T47D (cell line): ENCODE data around the gene HIVEP3.

ENCODE experiments used
- DNase-seq, 2 experiments: peaks; one replicate each; pipeline versions ENCODE4 v3.0.0 to v3.0.0-alpha.2; 2011 to 2012; ENCODE audit warnings: low read depth in 1 of 2, low spot score in 1 of 2
- JUND ChIP-seq: IDR thresholded peaks from 2 replicates; pipeline ENCODE4 v1.6.1; 2012; ENCODE audit warnings: low read depth
- in situ Hi-C: cut with HindIII; loops from 2 replicates; pipeline ENCODE4 v1.10.0; 2016; ENCODE audit warnings: low sequenced_read_pairs, low pct_unique_long_range_greater_than_20kb

Gene HIVEP3

DNA sequence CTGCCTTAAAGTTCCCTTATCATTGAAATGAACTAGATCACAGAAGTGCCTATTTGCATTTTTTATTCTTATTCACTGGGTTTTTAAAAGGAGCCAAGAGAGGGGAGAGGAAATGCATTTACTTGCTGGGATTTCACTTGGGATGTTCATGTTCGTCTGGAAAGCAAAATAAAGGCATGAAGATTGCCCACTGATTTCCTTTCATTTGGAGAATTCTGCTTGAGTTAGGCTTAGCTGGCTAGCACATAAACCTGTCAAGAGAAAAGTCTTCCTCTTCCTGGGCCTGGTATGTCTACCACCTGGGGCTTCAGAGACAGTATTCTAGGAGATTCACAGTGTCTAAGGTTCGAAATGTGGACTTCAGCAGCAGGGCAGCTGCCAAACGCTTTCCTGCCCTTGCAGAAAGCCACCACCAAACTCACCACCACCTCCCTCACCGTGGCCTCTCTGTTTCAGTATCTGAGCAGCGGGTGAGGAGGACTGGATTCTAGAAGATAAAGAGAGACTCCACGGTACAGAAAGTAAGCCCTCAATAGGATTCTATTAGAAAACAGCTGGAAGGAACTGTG is 44.5 kb downstream of the HIVEP3 start:
- in situ Hi-C loops, result no loop called here
- TF ChIP-seq JUND, result no peak
- no peak for DNase-seq

DNA sequence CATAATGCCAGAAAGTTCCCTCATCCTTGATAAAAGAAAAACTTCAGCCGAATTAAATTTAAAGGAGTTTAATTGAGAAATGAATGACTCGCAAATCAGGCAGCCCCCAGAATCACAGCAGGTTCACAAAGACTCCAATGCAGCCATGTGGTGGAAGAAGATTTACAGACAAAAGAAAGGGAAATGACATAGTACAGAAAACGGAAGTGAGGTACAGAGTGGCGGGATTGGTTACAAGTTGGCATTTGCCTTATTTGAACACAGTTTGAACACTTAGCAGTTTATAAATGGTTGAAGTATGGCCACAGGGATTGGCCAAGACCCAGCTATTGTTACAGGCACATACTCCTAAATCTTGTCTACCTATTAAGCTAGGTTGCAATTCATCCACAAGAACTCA is 46.6 kb downstream of the HIVEP3 start:
- in situ Hi-C loops, result no loop called here
- DNase-seq, result no peak
- TF ChIP-seq JUND, result no peak

DNA sequence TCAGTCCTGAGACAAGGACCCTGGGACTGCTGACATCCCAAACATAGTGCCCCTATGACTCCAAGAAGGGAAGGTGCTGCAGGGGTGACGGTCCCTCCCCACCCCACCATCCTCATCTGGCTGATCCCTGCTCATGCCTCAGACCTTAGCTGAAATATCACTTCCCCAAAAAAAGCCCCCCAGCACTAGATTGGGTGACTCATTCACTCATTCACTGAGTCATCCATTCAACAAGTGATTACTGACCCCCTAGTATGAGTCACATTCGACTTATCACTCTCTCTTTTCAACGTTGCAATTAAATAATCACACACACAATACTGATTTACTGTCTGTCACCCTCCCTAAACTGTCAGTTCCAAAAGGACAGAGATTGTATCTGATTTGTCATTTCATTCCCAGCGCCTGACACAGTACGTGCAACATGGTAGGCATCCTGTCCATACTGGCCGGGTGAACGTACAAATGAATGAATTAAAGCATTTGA is 48.6 kb downstream of the HIVEP3 start:
- no peak for TF ChIP-seq JUND
- in situ Hi-C loops, result no loop called here
- DNase-seq, result no peak

DNA sequence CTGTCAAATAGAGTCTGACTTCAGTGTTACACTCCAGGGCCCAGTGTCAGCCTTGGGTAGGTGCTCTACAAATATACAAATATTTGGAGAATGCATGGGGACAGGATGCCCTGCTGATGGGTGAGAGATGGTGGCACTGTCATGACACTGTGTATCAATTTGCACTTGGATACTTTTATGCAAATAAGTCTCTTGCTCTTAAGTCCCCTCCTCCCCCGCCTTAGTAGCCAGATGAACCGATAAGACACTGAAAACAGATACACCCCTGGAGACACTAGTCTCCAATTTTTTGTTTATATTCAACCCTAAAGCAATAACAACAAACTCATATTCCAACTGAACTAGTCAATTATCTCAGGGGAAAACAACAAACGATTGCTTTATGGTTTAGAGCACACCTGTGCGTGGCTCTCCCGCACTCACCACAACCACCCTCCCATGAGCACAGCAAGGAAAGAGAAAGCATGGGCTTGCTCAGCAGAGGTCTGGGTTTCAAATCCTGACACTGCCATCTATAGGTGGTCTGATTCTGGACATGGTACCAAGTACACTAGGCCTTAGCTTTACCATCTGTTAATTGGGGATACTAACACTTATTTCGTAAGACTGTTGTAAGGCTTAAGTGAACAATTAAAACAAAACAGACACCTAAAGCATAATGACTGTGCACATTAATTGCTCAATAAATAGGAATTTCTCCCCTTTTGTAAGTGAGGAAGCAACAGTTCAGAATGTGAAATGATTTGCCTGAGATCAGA is 50.3 kb downstream of the HIVEP3 start:
- in situ Hi-C loops, result no loop called here
- TF ChIP-seq JUND, result peak; percentile 51; the same call in 1 of the 2 replicates
- DNase-seq, result peak in 1 of 2 experiments; percentile 93

DNA sequence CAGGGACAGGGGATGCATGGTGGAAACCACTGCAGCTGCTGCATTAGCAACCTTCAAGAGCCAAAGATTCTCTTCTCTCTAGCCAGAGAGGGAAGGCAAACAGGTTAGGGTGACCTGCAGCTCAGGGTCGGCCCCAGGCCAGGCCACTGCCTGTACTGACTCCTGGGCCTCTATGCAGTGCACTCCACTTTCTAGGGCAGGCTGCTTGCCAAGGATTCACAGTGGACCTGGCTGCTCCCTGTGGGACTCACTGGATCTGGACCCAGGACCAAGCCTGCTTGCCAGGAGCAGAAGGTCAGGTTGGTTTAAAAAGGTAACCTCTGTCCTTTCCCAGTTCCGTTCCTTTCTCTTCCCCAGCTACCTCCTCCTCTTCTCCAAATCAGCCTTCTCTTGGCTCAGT is 52.4 kb downstream of the HIVEP3 start:
- peak in 1 of 2 experiments; percentile 85 for DNase-seq
- TF ChIP-seq JUND, result no peak
- in situ Hi-C loops, result no loop called here

DNA sequence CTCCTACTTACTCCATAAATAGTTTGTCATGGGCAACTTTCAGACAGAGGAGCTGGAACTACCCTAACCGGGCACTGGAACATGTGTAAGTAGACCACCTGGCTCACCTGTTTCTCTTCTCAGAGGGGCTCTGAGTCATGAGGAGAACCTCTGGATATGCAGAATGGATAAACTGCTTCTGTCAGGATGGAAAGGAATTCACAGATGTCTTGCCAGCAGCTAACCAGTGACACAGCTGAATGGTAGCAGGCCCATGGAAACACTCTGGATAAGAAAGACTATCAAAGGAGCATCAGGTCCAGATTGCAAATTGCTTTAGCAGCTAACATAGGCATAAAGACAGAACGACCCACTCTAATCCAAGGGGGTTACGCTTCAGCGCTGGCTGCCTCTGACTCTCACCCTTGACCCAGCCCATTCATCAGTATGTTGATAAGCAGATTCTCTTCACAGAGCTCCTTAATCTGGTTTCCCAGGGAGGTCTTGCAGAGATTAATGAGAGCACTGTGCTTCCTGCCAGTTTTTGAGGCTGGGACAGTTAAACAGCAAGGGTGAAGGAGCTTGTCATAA is 54.2 kb downstream of the HIVEP3 start:
- no peak for DNase-seq
- in situ Hi-C loops, result no loop called here
- TF ChIP-seq JUND, result no peak

DNA sequence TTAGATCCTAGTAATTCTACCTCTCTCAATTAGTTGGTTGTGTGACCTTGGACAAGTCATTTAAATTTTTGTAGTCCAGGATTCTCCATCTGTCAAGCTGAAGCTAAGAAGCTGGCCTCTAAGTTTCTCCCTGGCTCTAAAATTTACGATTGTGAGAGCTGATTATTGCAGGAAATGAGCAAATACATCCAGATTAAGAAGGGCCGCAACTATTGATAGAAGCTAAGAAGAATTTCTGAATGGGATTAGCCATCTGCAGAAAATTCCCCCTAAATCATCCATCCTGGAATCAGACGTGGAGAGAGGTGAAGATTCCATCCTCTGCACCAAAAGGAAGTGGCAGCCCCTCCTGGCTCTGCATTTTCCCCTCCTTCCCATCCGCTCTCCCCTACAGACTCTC is 55.0 kb downstream of the HIVEP3 start:
- no peak for TF ChIP-seq JUND
- DNase-seq, result no peak
- in situ Hi-C loops, result no loop called here

DNA sequence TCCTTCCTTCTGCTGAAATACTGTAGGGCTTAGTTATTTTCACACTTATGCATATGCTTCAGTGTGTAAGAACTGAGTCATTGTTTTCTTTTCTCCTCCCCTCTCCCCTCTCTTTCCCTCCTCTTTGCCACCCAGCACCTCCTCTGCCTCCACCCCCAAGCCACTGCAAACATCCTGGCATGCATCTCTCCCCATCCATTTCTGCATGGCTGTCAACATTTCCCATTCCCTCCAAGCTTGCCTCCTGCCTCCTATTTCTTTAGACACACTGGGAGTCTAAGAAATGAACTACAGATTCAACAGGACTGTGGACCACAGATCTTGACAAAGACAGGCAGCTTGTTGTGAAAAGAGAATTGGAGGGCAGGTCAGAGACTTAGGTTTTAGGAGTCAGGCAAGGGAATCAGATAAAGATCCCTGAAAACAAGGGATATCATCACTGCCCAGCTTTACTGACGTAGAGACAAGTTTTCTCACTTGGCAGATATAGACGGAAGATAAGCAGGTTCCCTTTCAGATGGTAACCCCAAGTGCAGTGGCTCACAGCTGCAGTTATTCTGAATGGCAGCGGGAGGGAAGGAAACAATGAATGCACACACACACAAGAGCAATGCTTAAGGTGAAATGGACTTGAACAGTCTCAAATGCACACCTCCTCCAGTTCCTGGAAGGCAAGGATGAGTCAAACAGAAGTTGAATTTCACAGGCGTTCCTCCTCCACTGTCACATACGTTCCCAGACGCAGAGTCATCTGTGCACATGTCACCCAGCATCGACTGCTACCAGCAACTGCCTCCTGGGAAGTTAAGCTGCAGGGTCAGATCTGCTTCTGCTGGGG is 56.1 kb downstream of the HIVEP3 start:
- in situ Hi-C loops, result no loop called here
- peak in 1 of 2 experiments; percentile 82 for DNase-seq
- TF ChIP-seq JUND, result no peak; the same call in 1 of the 2 replicates

DNA sequence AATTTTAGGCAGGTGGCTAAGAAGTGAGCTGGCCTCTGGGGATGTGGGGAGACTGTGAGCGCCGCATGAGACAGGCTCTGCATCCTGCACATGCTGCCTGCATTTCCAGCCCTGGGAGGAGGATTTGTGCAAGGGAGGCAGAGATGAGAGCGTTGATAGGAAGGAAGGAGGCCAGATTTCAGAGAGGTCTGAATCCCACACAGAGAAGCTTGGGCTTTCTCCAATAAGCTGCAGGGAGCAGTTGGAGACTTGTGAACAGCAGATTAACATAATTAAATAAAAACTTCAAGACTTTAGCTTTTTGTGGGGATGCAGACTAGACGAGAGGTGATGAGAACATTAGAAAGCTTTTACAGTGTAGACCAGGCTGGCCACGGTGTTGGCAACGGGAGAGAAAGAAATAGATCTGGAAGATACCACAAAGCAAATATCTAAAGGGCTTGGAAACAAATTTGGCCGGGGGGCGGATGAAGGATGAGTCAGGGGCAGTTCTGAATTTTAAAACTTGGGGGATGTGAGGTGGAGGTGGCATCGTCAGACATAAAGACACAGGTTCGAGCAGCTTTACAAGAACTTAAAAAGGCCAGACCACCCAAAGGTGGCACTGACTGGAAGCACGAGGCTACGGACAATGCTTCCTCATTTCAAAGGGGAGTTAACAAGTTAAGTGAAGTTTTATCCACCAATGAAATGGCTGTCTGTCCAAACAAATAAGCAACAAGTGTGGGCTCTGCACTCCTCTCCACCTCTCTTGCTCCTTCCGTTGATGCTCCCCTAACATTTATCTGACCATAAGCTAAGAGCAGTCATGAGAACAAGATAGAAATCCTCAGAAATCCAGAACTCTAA is 57.0 kb downstream of the HIVEP3 start:
- peak in 1 of 2 experiments; percentile 92 for DNase-seq
- in situ Hi-C loops, result no loop called here
- no peak for TF ChIP-seq JUND

DNA sequence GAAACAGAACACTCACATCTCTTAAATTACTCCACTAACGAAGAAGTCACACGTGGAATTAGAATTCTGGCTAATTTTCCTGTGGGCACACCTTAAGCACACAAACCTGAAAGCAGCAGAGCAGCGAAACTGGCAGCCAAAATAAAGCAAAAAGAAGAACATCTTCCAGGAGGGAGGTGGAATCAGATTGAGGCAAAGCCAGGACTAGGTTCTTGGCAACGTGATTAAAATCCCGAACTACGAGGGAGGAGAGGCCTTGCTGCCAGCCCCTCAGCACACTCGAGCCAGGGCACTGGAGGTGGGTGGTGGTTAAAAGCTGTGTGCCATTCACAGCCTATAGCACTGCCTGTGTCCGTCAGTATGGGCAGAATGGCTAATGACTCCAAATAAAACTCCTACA is 58.0 kb downstream of the HIVEP3 start:
- no peak for TF ChIP-seq JUND
- peak in 1 of 2 experiments; percentile 86 for DNase-seq
- in situ Hi-C loops, result no loop called here

DNA sequence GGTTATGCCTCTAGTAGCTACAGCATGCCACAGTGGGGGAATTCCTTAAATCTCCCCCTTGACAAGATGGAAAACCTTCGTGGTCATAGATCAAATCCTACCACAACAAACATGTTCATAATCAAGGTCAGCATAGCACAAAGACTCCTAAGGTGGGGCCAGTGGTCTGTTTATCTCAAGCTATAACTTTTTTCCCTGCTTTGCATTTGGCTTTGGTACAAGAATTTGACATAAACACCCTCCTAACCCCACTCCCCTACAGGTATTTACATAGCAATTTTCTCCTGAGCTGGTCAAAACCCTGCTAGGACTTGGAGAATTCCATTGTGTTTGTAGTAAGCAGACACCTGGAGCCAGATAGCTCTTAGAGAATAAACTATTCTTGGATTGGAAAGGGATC is 58.5 kb downstream of the HIVEP3 start:
- TF ChIP-seq JUND, result peak; percentile 81; the same call in 1 of the 2 replicates
- DNase-seq, result peak; percentile 15 to 92
- in situ Hi-C loops, result no loop called here

DNA sequence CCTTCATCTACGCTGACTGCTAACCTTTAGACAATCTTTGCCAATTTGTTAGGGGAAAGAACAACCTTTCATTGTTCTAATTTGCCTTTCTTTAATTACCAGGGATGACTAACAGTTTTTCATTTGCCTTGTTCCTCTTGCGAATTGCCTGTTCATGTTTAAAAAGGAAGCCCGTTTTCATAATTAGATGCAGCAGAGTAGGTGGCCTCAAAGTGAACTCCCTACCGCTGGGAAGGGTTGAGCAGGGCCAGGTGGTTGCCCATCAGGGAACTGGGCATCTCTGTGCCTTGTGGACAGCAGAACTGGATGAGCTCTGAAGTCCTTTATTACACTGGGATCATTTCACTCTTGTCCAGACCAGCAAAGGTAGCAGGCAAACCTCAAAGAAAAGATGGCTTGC is 59.0 kb downstream of the HIVEP3 start:
- no peak for DNase-seq
- TF ChIP-seq JUND, result no peak
- in situ Hi-C loops, result no loop called here
